ENCODE measurements around the gene CFAP73. TPM values are rescaled to one million over a fixed set of nuclear protein-coding genes. Genes with fewer than 3 reads are reported as not detected.

Gene CFAP73
- total and polyA plus RNA-seq, 10 donors = 0.64 to 0.71 (median 0.70) TPM; not detected in 7

DNA sequence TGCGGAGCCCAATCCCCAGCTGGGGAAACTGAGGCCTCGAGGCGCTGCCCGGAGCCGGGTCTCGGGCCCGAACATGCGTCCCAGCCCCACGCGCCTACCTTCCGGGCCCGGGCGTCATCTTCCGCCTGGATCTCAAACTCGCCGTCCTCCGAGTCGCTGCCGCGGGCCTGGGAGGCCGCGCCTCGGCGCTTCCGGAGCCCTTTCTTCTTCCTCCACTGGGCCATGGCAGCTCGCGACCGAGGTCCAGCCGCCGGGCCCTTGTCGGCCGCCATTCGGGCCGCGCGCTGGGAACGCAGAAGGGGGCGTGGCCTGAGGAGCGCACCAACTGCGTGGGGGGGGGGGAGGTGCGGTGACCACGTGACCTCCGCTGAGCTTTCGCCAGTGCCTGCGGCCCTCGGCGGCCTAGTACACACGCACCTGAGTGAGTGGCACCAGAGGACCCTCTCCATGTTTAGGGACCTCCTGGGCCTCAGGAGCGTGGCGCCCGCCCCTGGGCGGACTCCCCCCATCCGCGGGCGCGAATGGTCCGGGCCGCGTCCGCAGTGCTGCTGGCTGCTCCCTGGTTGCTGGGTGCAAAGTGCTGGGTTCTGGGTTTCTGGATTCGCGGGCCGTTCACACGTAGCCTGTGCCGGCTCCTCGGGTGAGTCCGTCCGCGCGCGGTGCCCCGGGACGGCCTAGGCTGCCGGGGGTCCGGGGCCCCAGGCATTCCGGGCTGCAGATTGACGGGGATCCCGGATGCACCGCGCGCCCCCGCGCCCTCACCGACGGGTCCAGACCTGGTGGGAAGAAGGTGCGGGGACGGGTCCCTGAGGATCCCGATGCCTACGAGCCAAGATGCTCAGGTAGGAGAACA lies 35.9 kb downstream of the CFAP73 start, which contains the start of the genes DDX54 and RITA1:
Gene DDX54, minus strand, starts transcription at position 299 of the 853 bp plus-strand sequence. Its CDS starts 27 bp downstream, at position 272.
Gene RITA1, plus strand, starts transcription at position 542 of the 853 bp plus-strand sequence. CDS start 1,026 bp downstream, outside the sequence.
- H3K27me3 ChIP-seq (replicated peaks in 1 of 7) = no peaks in the 10 kb centered on the region
- peak within 1 kb of the TSS; percentile 89 to 100 (median 100) for H3K4me3 ChIP-seq
- peak in 2 of 3 donors; percentile 42 to 68 for TF ChIP-seq POLR2A (IDR thresholded peaks at IDR 0.05)
- peak; percentile 87 to 93 (median 88) for TF ChIP-seq POLR2AphosphoS5 (IDR thresholded peaks at IDR 0.05)
- peak in 1 of 11 experiments; percentile 9 for TF ChIP-seq CTCF (IDR thresholded peaks at IDR 0.05 in 8 of 11, conservative IDR thresholded peaks at IDR 0.05 in 3 of 11)
- peak within 1 kb of the TSS; percentile 93 to 99 (median 96) for H3K27ac ChIP-seq
- 0 to 1% (median 0%) methylated on average over 40 to 89 of the region's 89 CpGs for WGBS, 5 donors
- H3K36me3 ChIP-seq = peaks cover 1 to 49% (median 17%) of the 10 kb centered on the region in 6 donors
- H3K9me3 ChIP-seq = no peaks in the 10 kb centered on the region
- intact Hi-C loops (cut with DNase I; ENCODE audit: low total_unique reads) = no loop called here
- H3K4me1 ChIP-seq = peaks cover 19 to 61% (median 38%) of the 10 kb centered on the region in 6 donors
- peak; percentile 95 for DNase-seq

DNA sequence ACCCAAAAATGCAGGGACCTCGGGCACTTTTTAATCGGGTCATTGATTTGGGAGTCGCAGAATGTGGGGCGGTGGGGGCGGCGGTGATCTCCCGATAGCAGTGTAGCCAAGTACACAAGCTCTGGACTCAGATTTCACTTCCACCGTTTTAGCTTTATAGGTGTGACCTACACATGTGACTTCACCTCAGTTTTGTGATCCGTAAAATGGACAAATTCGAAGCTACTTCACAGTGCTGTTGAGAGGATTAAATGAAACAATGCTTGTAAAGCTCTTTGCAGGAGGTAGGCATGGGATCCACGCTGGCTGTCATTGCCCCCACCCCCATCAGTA lies 36.5 kb downstream of the CFAP73 start:
- DNase-seq = no peak

DNA sequence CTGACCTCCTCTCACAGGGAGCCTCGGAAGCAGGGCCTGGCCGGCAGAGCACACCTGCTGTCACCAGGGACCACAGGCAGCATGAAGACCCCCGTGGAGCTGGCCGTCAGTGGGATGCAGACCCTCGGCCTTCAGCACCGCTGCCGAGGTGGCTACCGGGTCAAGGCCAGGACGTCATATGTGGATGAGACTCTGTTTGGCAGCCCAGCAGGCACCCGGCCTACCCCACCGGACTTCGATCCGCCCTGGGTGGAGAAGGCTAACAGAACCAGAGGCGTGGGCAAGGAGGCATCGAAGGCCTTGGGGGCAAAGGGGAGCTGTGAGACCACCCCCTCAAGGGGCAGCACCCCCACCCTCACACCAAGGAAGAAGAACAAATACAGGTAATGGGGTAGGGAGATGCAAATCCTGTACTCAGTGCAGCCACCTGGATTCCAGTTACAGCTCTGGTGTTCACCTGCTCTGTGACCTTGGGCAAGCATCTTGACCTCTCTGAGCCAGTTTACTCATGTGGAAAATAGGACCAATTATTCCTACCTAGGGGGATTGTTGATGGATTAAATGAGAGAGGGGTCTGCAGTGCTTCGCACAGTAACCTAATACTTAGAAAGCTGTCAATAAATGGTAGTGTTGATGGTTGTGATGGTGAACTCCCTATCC lies 37.3 kb downstream of the CFAP73 start:
- H3K4me3 ChIP-seq = peak overlapping the region in 5 of 8 donors; percentile 89 to 100 (median 96)
- intact Hi-C loops (cut with DNase I; ENCODE audit: low total_unique reads) = no loop called here
- H3K27me3 ChIP-seq (replicated peaks in 1 of 7) = no peaks in the 10 kb centered on the region
- peak overlapping the region in 1 of 8 donors; percentile 94 for H3K27ac ChIP-seq
- peaks cover 19 to 58% (median 38%) of the 10 kb centered on the region in 6 donors for H3K4me1 ChIP-seq
- no peaks in the 10 kb centered on the region for H3K9me3 ChIP-seq
- peak; percentile 82 for DNase-seq
- WGBS, 5 donors = 82 to 94% (median 82%) methylated on average over 3 to 16 of the region's 16 CpGs
- peaks cover 0 to 55% (median 21%) of the 10 kb centered on the region in 6 donors for H3K36me3 ChIP-seq
- TF ChIP-seq POLR2AphosphoS5 (IDR thresholded peaks at IDR 0.05) (no peak), CTCF (IDR thresholded peaks at IDR 0.05 in 8 of 11, conservative IDR thresholded peaks at IDR 0.05 in 3 of 11) (no peak), POLR2A (IDR thresholded peaks at IDR 0.05) (no peak)

More for the DNA sequence above, 36.5 kb downstream of the CFAP73 start:
- no peaks in the 10 kb centered on the region for H3K27me3 ChIP-seq (replicated peaks in 1 of 7)
- no peaks in the 10 kb centered on the region for H3K9me3 ChIP-seq
- intact Hi-C loops (cut with DNase I; ENCODE audit: low total_unique reads) = no loop called here
- peak overlapping the region in 7 of 8 donors; percentile 93 to 99 (median 96) for H3K27ac ChIP-seq
- peaks cover 0 to 49% (median 14%) of the 10 kb centered on the region in 6 donors for H3K36me3 ChIP-seq
- H3K4me3 ChIP-seq = peak overlapping the region; percentile 89 to 100 (median 100)
- TF ChIP-seq POLR2A (IDR thresholded peaks at IDR 0.05) (no peak), CTCF (IDR thresholded peaks at IDR 0.05 in 8 of 11, conservative IDR thresholded peaks at IDR 0.05 in 3 of 11) (no peak), POLR2AphosphoS5 (IDR thresholded peaks at IDR 0.05) (no peak)
- peaks cover 19 to 61% (median 38%) of the 10 kb centered on the region in 6 donors for H3K4me1 ChIP-seq
- whole genome bisulfite sequencing, 5 donors = 8 to 13% (median 11%) methylated on average over 11 of the region's 11 CpGs
